HCT116 (cell line): ENCODE results near the gene ZNF784. TPM values are rescaled to one million over a fixed set of nuclear protein-coding genes. Genes with fewer than 3 reads are reported as not detected.

ENCODE experiments used
- ATAC-seq: fragments of 200-7000 bp; cut with Tn5 transposase; 2 replicates; pipeline ENCODE4 v1.9.1; 2020; ENCODE audit warnings: mild to moderate bottlenecking, moderate library complexity
- BruUV-seq: library from RNA; stranded (reverse); fragments of 400-500 nt; replicated peaks from 2 replicates; lab custom pipeline; 2021; lab: Mats Ljungman, UMichigan
- CTCF ChIA-PET: fragments of 300-600 bp; sonication (Branson Sonifier 250); formaldehyde crosslinking; loops from one replicate; lab custom pipeline; 2021; ENCODE audit warnings: antibody characterized with exemption; lab: Charles Lee
- POLR2A ChIA-PET: fragments of 300-600, 350-600 bp; sonication (Branson Sonifier 250); formaldehyde crosslinking; loops from one replicate; lab custom pipeline; 2021; ENCODE audit warnings: antibody characterized with exemption; lab: Charles Lee
- RAD21 ChIA-PET, 2 experiments: fragments of 300-600 bp; sonication (Branson Sonifier 250); formaldehyde crosslinking; loops; one replicate each; lab custom pipeline; 2023; ENCODE audit warnings: low total read pairs in 2 of 2; ENCODE audit not compliant: uncharacterized antibody in 2 of 2, unreplicated experiment in 2 of 2, low non-redundant PET in 1 of 2; lab: Charles Lee
- DNase-seq: peaks from one replicate; pipeline ENCODE4 v3.0.0-alpha.2; 2010; ENCODE audit warnings: low read depth, low spot score
- H2AFZ ChIP-seq: fragments of 200-600 bp; shearing (Covaris generic), sonication (generic); 2 replicates; pipeline ENCODE4 v1.6.1; 2017; ENCODE audit warnings: low read depth, mixed run types, mixed read lengths, antibody characterized with exemption, low read length; ENCODE audit not compliant: poor library complexity, severe bottlenecking
- H3K27ac ChIP-seq: 2 replicates; pipeline ENCODE4 v1.5.1; 2012; ENCODE audit warnings: low read depth, low read length
- H3K27me3 ChIP-seq: fragments of 200-600 bp; sonication (generic); 2 replicates; pipeline ENCODE4 v1.6.1; 2016; ENCODE audit warnings: mixed run types, low read length, mixed read lengths; ENCODE audit not compliant: insufficient read depth
- H3K36me3 ChIP-seq, 2 experiments: fragments of 200-500 bp in 1 of 2; fragments of 200-600 bp in 1 of 2; sonication (Bioruptor generic) in 1 of 2; sonication (generic) in 1 of 2; 2 replicates each; pipeline versions ENCODE4 v1.5.1 to v1.6.1; 2014 to 2016; ENCODE audit warnings: low read length in 2 of 2, inconsistent platforms in 1 of 2, mixed read lengths in 1 of 2, mixed run types in 1 of 2; ENCODE audit not compliant: insufficient read depth in 2 of 2, control insufficient read depth in 1 of 2
- H3K4me1 ChIP-seq, 2 experiments: fragments of 200-600 bp in 1 of 2; sonication (generic) in 1 of 2; 2 replicates each; pipeline versions ENCODE4 v1.5.1 to v1.6.1; 2012 to 2017; ENCODE audit warnings: low read length in 2 of 2, inconsistent platforms in 1 of 2, mild to moderate bottlenecking in 1 of 2, mixed read lengths in 1 of 2, mixed run types in 1 of 2, moderate library complexity in 1 of 2; ENCODE audit not compliant: insufficient read depth in 2 of 2, control insufficient read depth in 1 of 2
- H3K4me2 ChIP-seq: fragments of 200-600 bp; sonication (generic); 2 replicates; pipeline ENCODE4 v1.6.1; 2017; ENCODE audit warnings: mixed run types, low read length, mixed read lengths
- H3K4me3 ChIP-seq, 2 experiments: fragments of 200-600 bp in 1 of 2; sonication (generic) in 1 of 2; replicated peaks in 1 of 2; 2 replicates each; pipeline ENCODE4 v1.5.1; 2011 to 2016; ENCODE audit warnings: low read length in 2 of 2, control low read depth in 1 of 2, low read depth in 1 of 2, mild to moderate bottlenecking in 1 of 2, mixed read lengths in 1 of 2, mixed run types in 1 of 2
- H3K79me2 ChIP-seq: fragments of 200-600 bp; sonication (generic); 2 replicates; pipeline ENCODE4 v1.6.1; 2017; ENCODE audit warnings: mild to moderate bottlenecking, mixed run types, low read length, moderate library complexity, mixed read lengths; ENCODE audit not compliant: insufficient read depth
- H3K9ac ChIP-seq: fragments of 200-600 bp; sonication (generic); 2 replicates; pipeline ENCODE4 v1.6.1; 2016; ENCODE audit warnings: low read length, mixed read lengths
- H3K9me2 ChIP-seq: fragments of 200-600 bp; sonication (generic), shearing (Covaris generic); 2 replicates; pipeline ENCODE4 v1.6.1; 2017; ENCODE audit warnings: mixed run types, mild to moderate bottlenecking, moderate library complexity; ENCODE audit not compliant: insufficient read depth
- H3K9me3 ChIP-seq, 2 experiments: fragments of 200-500 bp in 1 of 2; fragments of 200-600 bp in 1 of 2; sonication (Bioruptor generic) in 1 of 2; sonication (generic) in 1 of 2; 2 replicates each; pipeline ENCODE4 v1.6.1; 2014 to 2017; ENCODE audit warnings: low read length in 2 of 2, mixed read lengths in 2 of 2, inconsistent platforms in 1 of 2, low read depth in 1 of 2, mild to moderate bottlenecking in 1 of 2, mixed run types in 1 of 2, moderate library complexity in 1 of 2; ENCODE audit not compliant: control insufficient read depth in 1 of 2, insufficient read depth in 1 of 2
- H4K20me1 ChIP-seq: fragments of 200-600 bp; sonication (generic), shearing (Covaris generic); 2 replicates; pipeline ENCODE4 v1.6.1; 2017; ENCODE audit warnings: mixed run types, mild to moderate bottlenecking, moderate library complexity; ENCODE audit not compliant: insufficient read depth
- CEBPB ChIP-seq: IDR thresholded peaks from 2 replicates; pipeline ENCODE4 v1.6.1; 2012; ENCODE audit warnings: low read depth
- EGR1 ChIP-seq: IDR thresholded peaks from 2 replicates; pipeline ENCODE4 v1.6.1; 2012; ENCODE audit warnings: low read depth
- ELF1 ChIP-seq: IDR thresholded peaks from 2 replicates; pipeline ENCODE4 v1.6.1; 2012; ENCODE audit warnings: low read depth, borderline replicate concordance
- EZH2 ChIP-seq: fragments of 200-600 bp; sonication (generic); IDR thresholded peaks from 2 replicates; pipeline ENCODE4 v1.6.1; 2017; ENCODE audit warnings: antibody characterized with exemption, mixed run types
- FOSL1 ChIP-seq: IDR thresholded peaks from 2 replicates; pipeline ENCODE4 v1.6.1; 2012; ENCODE audit warnings: low read depth
- JUND ChIP-seq: IDR thresholded peaks from 2 replicates; pipeline ENCODE4 v1.6.1; 2012
- MAX ChIP-seq: IDR thresholded peaks from 2 replicates; pipeline ENCODE4 v1.6.1; 2012
- POLR2A ChIP-seq: IDR thresholded peaks from 2 replicates; pipeline ENCODE4 v1.7.0; 2011; ENCODE audit warnings: borderline replicate concordance; ENCODE audit not compliant: insufficient read depth, insufficient read length; ENCODE audit errors: extremely low read depth
- POLR2AphosphoS5 ChIP-seq: IDR thresholded peaks from 2 replicates; pipeline ENCODE4 v1.6.1; 2011; ENCODE audit warnings: mild to moderate bottlenecking, low read depth, low read length, moderate library complexity
- RAD21 ChIP-seq: IDR thresholded peaks from 2 replicates; pipeline ENCODE4 v1.6.1; 2012; ENCODE audit warnings: low read depth, mild to moderate bottlenecking
- REST ChIP-seq: IDR thresholded peaks from 2 replicates; pipeline ENCODE4 v1.6.1; 2012; ENCODE audit warnings: low read depth
- SP1 ChIP-seq: IDR thresholded peaks from 2 replicates; pipeline ENCODE4 v1.6.1; 2012; ENCODE audit warnings: low read depth
- YY1 ChIP-seq: IDR thresholded peaks from 2 replicates; pipeline ENCODE4 v1.6.1; 2011; ENCODE audit warnings: low read length, low read depth, moderate library complexity, mild to moderate bottlenecking; ENCODE audit not compliant: insufficient replicate concordance; ENCODE audit errors: extremely low read depth
- ZBTB33 ChIP-seq: IDR thresholded peaks from 2 replicates; pipeline ENCODE4 v1.6.1; 2011; ENCODE audit warnings: mild to moderate bottlenecking, low read length, moderate library complexity; ENCODE audit not compliant: insufficient replicate concordance; ENCODE audit errors: extremely low read depth
- ZNF274 ChIP-seq: fragments of 200-500 bp; sonication (Bioruptor generic); IDR thresholded peaks from 2 replicates; pipeline ENCODE4 v1.6.1; 2014; ENCODE audit warnings: mild to moderate bottlenecking, low read depth, low read length, inconsistent platforms
- intact Hi-C: fragments of 100-400 bp; cut with micrococcal nuclease; formaldehyde crosslinking; loops from 2 replicates; pipeline ENCODE4 v1.10.0; 2022
- total RNA-seq: library from RNA; stranded (reverse); gene quantifications from one replicate; pipeline ENCODE4 v1.2.1, GENCODE V29; 2021; ENCODE audit not compliant: unreplicated experiment

Gene ZNF784
- total RNA-seq, 1 experiment from 2014 or later: 5.3 TPM

GRCh38 chr19:55605637-55606470 is 18.5 kb downstream of the ZNF784 start, which contains the start of gene ZNF865 (continued):
- no peak for TF ChIP-seq REST
- TF ChIP-seq EZH2: no peak
- peak; percentile 87 for TF ChIP-seq RAD21
- no peak for TF ChIP-seq ZNF274

GRCh38 chr19:55605207-55605636 is 19.1 kb downstream of the ZNF784 start:
- no peaks in the 10 kb centered on the region for H3K27me3 ChIP-seq
- H2AFZ ChIP-seq: no peak overlapping the region
- H3K27ac ChIP-seq: peak overlapping the region; percentile 98
- no TSS peak for BruUV-seq
- ATAC-seq (peak; percentile 81), DNase-seq (peak; percentile 92)
- peaks cover 26 to 46% of the 10 kb centered on the region in 2 experiments for H3K4me1 ChIP-seq
- no peaks in the 10 kb centered on the region for H3K9me3 ChIP-seq
- H4K20me1 ChIP-seq: no peaks in the 10 kb centered on the region
- intact Hi-C loops: no loop called here
- ChIA-PET CTCF (interaction anchor here (1.1 to 1.9 kb wide), 9 partner anchors 14 to 143 kb away, joined by 3 to 10 read pairs (median 4); partner anchors contain the start of genes U2AF2 and ZNF784), POLR2A (interaction anchor here (1.0 to 1.6 kb wide), 5 partner anchors 17 to 129 kb away, joined by 3 to 10 read pairs (median 4); partner anchors contain the start of genes ZNF628 and ZNF784), RAD21 (no interaction called here)
- H3K4me3 ChIP-seq: peak overlapping the region; percentile 89 to 93
- peak overlapping the region; percentile 86 for H3K4me2 ChIP-seq
- peak overlapping the region; percentile 92 for H3K9ac ChIP-seq
- peaks cover 4 to 21% of the 10 kb centered on the region in 2 experiments; a peak in 2 of 4 replicates for H3K36me3 ChIP-seq
- peak; percentile 31; the same call in 1 of the 2 replicates for TF ChIP-seq SP1
- TF ChIP-seq ZBTB33: peak; percentile 44
- no peak for TF ChIP-seq POLR2A
- TF ChIP-seq POLR2AphosphoS5: peak; percentile 68
- TF ChIP-seq MAX: peak; percentile 69
- TF ChIP-seq CEBPB: no peak
- no peak for TF ChIP-seq JUND
- TF ChIP-seq ELF1: no peak; the same call in 1 of the 2 replicates
- TF ChIP-seq YY1: no peak
- TF ChIP-seq FOSL1: no peak
- TF ChIP-seq EGR1: peak; percentile 79
- H3K79me2 ChIP-seq: peaks cover 44% of the 10 kb centered on the region
- H3K9me2 ChIP-seq: no peaks in the 10 kb centered on the region
